A673 (cell line): ENCODE measurements around the gene EFCAB11.

Experiments
- CTCF ChIP-seq: fragments of 300-800, 200-600 bp; sonication (generic); conservative IDR thresholded peaks from 2 replicates; pipeline ENCODE4 v1.5.1; 2017; ENCODE audit warnings: low read depth, mild to moderate bottlenecking, antibody characterized with exemption, low read length, moderate library complexity, mixed read lengths
- EZH2 ChIP-seq: fragments of 200-600 bp; sonication (generic); IDR thresholded peaks from 2 replicates; pipeline ENCODE4 v1.6.1; 2017; ENCODE audit warnings: borderline replicate concordance, low read depth, mild to moderate bottlenecking, mixed read lengths, antibody characterized with exemption, low read length; ENCODE audit not compliant: poor library complexity, severe bottlenecking

GRCh38 chr14:89973234-89973823 lies 18.8 kb upstream of the EFCAB11 start:
- TF ChIP-seq CTCF (peak; percentile 88), EZH2 (no peak)
